H1 (cell line): ENCODE data around the gene ATG2B. TPM values are rescaled to one million over a fixed set of nuclear protein-coding genes. Genes with fewer than 3 reads are reported as not detected.

Experiments used
- CTCF ChIA-PET: fragments of 300-600 bp; sonication (Branson Sonifier 250); formaldehyde crosslinking; loops from one replicate; lab custom pipeline; 2021; ENCODE audit not compliant: partially characterized antibody; lab: Charles Lee
- POLR2A ChIA-PET: fragments of 300-600 bp; sonication (Branson Sonifier 250); formaldehyde crosslinking; loops from one replicate; lab custom pipeline; 2021; ENCODE audit warnings: inconsistent platforms; ENCODE audit not compliant: partially characterized antibody; lab: Charles Lee
- DNase-seq, 2 experiments: peaks; one replicate each; pipeline versions ENCODE4 v3.0.0 to v3.0.0-alpha.2; 2010 to 2022; ENCODE audit warnings: low spot score in 2 of 2, low read depth in 1 of 2, mixed read lengths in 1 of 2
- FAIRE-seq: peaks from 2 replicates; lab custom pipeline; 2011; peaks lifted over from hg19 to GRCh38; lab: Jason Lieb, UNC
- H2AFZ ChIP-seq: 2 replicates; pipeline ENCODE4 v1.8.1; 2012; ENCODE audit warnings: low read length, inconsistent platforms
- H2AK5ac ChIP-seq: 2 replicates; pipeline ENCODE4 v1.6.1; 2013; ENCODE audit warnings: low read depth, low read length
- H2BK120ac ChIP-seq: replicated peaks from 2 replicates; pipeline ENCODE3; 2013; ENCODE audit warnings: low read depth, low read length, inconsistent platforms
- H2BK12ac ChIP-seq: 2 replicates; pipeline ENCODE4 v1.6.1; 2013; ENCODE audit warnings: low read depth, low read length
- H2BK15ac ChIP-seq: 2 replicates; pipeline ENCODE4 v1.6.1; 2013; ENCODE audit warnings: low read length
- H2BK20ac ChIP-seq: 2 replicates; pipeline ENCODE4 v1.6.1; 2013; ENCODE audit warnings: low read length
- H2BK5ac ChIP-seq: 2 replicates; pipeline ENCODE4 v1.6.1; 2013; ENCODE audit warnings: low read depth, low read length
- H3K14ac ChIP-seq: 2 replicates; pipeline ENCODE4 v1.6.1; 2013; ENCODE audit warnings: inconsistent platforms; ENCODE audit not compliant: insufficient read length
- H3K18ac ChIP-seq: 2 replicates; pipeline ENCODE4 v1.6.1; 2013; ENCODE audit warnings: low read length; ENCODE audit errors: extremely low read depth
- H3K23ac ChIP-seq: 2 replicates; pipeline ENCODE4 v1.6.1; 2013; ENCODE audit warnings: inconsistent platforms; ENCODE audit not compliant: insufficient read length
- H3K23me2 ChIP-seq: 2 replicates; pipeline ENCODE4 v1.6.1; 2013; ENCODE audit warnings: low read depth, low read length
- H3K27ac ChIP-seq: 2 replicates; pipeline ENCODE4 v1.6.1; 2011; ENCODE audit warnings: low read depth, low read length, inconsistent platforms
- H3K27me3 ChIP-seq, 4 experiments: replicated peaks in 1 of 4; 1 replicate in 1 of 4; 2 replicates in 3 of 4; pipeline versions ENCODE4 v1.6.1 to v1.8.1; 2011 to 2013; ENCODE audit warnings: low read length in 3 of 4, mild to moderate bottlenecking in 3 of 4, inconsistent platforms in 2 of 4, mixed read lengths in 2 of 4, moderate library complexity in 1 of 4; ENCODE audit not compliant: control insufficient read depth in 3 of 4, insufficient read depth in 3 of 4; ENCODE audit errors: extremely low read depth in 1 of 4
- H3K36me3 ChIP-seq, 4 experiments: 2 replicates each; pipeline versions ENCODE4 v1.6.1 to v1.8.1; 2011 to 2013; ENCODE audit warnings: mild to moderate bottlenecking in 4 of 4, low read length in 3 of 4, moderate library complexity in 2 of 4, control low read depth in 1 of 4, inconsistent platforms in 1 of 4; ENCODE audit not compliant: insufficient read depth in 4 of 4, control insufficient read depth in 2 of 4
- H3K4ac ChIP-seq: replicated peaks from 2 replicates; pipeline ENCODE3; 2013; ENCODE audit warnings: low read length, low read depth, mixed read lengths, inconsistent platforms; ENCODE audit not compliant: insufficient read length
- H3K4me1 ChIP-seq, 4 experiments: replicated peaks in 1 of 4; 1 replicate in 1 of 4; 2 replicates in 3 of 4; pipeline versions ENCODE4 v1.6.1 to v1.8.1; 2011 to 2013; ENCODE audit warnings: low read length in 3 of 4, inconsistent platforms in 2 of 4, mixed read lengths in 1 of 4; ENCODE audit not compliant: insufficient read depth in 4 of 4, control insufficient read depth in 3 of 4
- H3K4me2 ChIP-seq, 2 experiments: 2 replicates each; pipeline versions ENCODE4 v1.6.1 to v1.8.1; 2011 to 2013; ENCODE audit warnings: low read depth in 2 of 2, low read length in 2 of 2, control low read depth in 1 of 2, inconsistent platforms in 1 of 2, mild to moderate bottlenecking in 1 of 2; ENCODE audit not compliant: insufficient read depth in 1 of 2
- H3K4me3 ChIP-seq, 4 experiments: fragments of 200-600, 300-600 bp in 1 of 4; sonication (generic), shearing (Covaris generic), sonication (Bioruptor Twin) in 1 of 4; 2 replicates each; pipeline versions ENCODE4 v1.5.1 to v1.8.1; 2011 to 2016; ENCODE audit warnings: low read length in 4 of 4, low read depth in 3 of 4, control low read depth in 2 of 4, inconsistent platforms in 2 of 4, mild to moderate bottlenecking in 2 of 4, mixed read lengths in 1 of 4, moderate library complexity in 1 of 4; ENCODE audit not compliant: insufficient read depth in 2 of 4; ENCODE audit errors: extremely low read depth in 1 of 4
- H3K56ac ChIP-seq: replicated peaks from 2 replicates; pipeline ENCODE3; 2013; ENCODE audit warnings: low read depth, mild to moderate bottlenecking, mixed read lengths, low read length, inconsistent platforms; ENCODE audit not compliant: insufficient read length
- H3K79me1 ChIP-seq: 2 replicates; pipeline ENCODE4 v1.6.1; 2013; ENCODE audit warnings: low read depth, low read length, control low read depth
- H3K79me2 ChIP-seq, 2 experiments: 2 replicates each; pipeline versions ENCODE4 v1.6.1 to v1.8.1; 2012 to 2013; ENCODE audit warnings: low read length in 2 of 2, mild to moderate bottlenecking in 2 of 2, inconsistent platforms in 1 of 2; ENCODE audit not compliant: insufficient read depth in 2 of 2, control insufficient read depth in 1 of 2
- H3K9ac ChIP-seq, 4 experiments: replicated peaks in 1 of 4; 1 replicate in 1 of 4; 2 replicates in 3 of 4; pipeline versions ENCODE4 v1.6.1 to v1.8.1; 2011 to 2013; ENCODE audit warnings: low read depth in 3 of 4, low read length in 3 of 4, control low read depth in 2 of 4, mild to moderate bottlenecking in 2 of 4, moderate library complexity in 2 of 4, inconsistent platforms in 1 of 4; ENCODE audit errors: extremely low read depth in 1 of 4
- H3K9me3 ChIP-seq, 2 experiments: 2 replicates each; pipeline versions ENCODE4 v1.6.1 to v1.8.1; 2012 to 2013; ENCODE audit warnings: mild to moderate bottlenecking in 2 of 2, moderate library complexity in 2 of 2, control low read depth in 1 of 2, inconsistent platforms in 1 of 2, low read depth in 1 of 2, low read length in 1 of 2, mixed read lengths in 1 of 2; ENCODE audit not compliant: insufficient read depth in 2 of 2
- H4K20me1 ChIP-seq, 2 experiments: replicated peaks in 1 of 2; 2 replicates each; pipeline versions ENCODE3 to v1.8.1; 2011 to 2013; ENCODE audit warnings: inconsistent platforms in 2 of 2, low read length in 2 of 2, mild to moderate bottlenecking in 1 of 2; ENCODE audit not compliant: insufficient read depth in 2 of 2, control insufficient read depth in 1 of 2
- H4K5ac ChIP-seq: 2 replicates; pipeline ENCODE4 v1.6.1; 2013; ENCODE audit warnings: low read length, low read depth, mixed read lengths, inconsistent platforms; ENCODE audit not compliant: insufficient read length
- H4K8ac ChIP-seq: 2 replicates; pipeline ENCODE4 v1.8.0; 2013; ENCODE audit warnings: mild to moderate bottlenecking, moderate library complexity, low read length, inconsistent platforms; ENCODE audit not compliant: insufficient read depth; ENCODE audit errors: extremely low read depth
- H4K91ac ChIP-seq: replicated peaks from 2 replicates; pipeline ENCODE3; 2013; ENCODE audit warnings: low read length, mixed read lengths, inconsistent platforms; ENCODE audit not compliant: insufficient read length
- WGBS, 2 experiments: shearing (Covaris generic) in 1 of 2; methylation state at CpG; one replicate each; pipeline versions ENCODE4 v1.1.6 to v1.1.7; 2013 to 2015; ENCODE audit warnings: low lambda C conversion rate in 2 of 2, mixed read lengths in 2 of 2, inconsistent platforms in 1 of 2, low coverage in 1 of 2, missing lambda C conversion rate in 1 of 2; ENCODE audit not compliant: insufficient replicate concordance in 2 of 2, insufficient coverage in 1 of 2, insufficient read length in 1 of 2; ENCODE audit errors: extremely low coverage in 1 of 2, missing lambda C conversion rate in 1 of 2; 5-methylcytosine and 5-hydroxymethylcytosine counted together
- polyA plus RNA-seq, 7 experiments: library from polyadenylated mRNA; depleted of rRNA in 3 of 7; stranded (reverse) in 5 of 7; unstranded in 2 of 7; fragments of >200 nt in 5 of 7; fragments of 200-250 nt in 2 of 7; gene quantifications; 1 replicate in 5 of 7; 2 replicates in 1 of 7; 4 replicates in 1 of 7; pipeline versions ENCODE4 v1.2.1 to v1.2.3, GENCODE V29; 2011 to 2013; ENCODE audit warnings: missing spikeins in 2 of 7, mixed read lengths in 2 of 7
- total RNA-seq: library from RNA; stranded (reverse); fragmentation: NEBNext Ultra II Directional; extraction: Animal tissue kit (Norgen Biotek cat#: 25700); gene quantifications from 2 replicates; pipeline ENCODE4 v1.2.1, GENCODE V29; 2021

The ATG2B gene
- total and polyA plus RNA-seq, 2 of the 8 experiments (the other 6 are each of a cell fraction or from before 2014, with no cell fraction given), result 4.6 to 14.4 TPM

- Histone ChIP-seq H3K4me1 (peaks cover 0 to 5% (median 0%) of the 10 kb centered on the region in 4 experiments; a peak in 1 of 7 replicates), H3K18ac (no peak overlapping the region), H3K56ac (no peak overlapping the region), H2BK15ac (no peak overlapping the region), H4K8ac (no peak overlapping the region), H3K79me1 (no peaks in the 10 kb centered on the region), H3K27me3 (no peaks in the 10 kb centered on the region), H3K27ac (no peak overlapping the region), H3K23me2 (no peaks in the 10 kb centered on the region), H4K5ac (no peak overlapping the region), H3K4ac (no peak overlapping the region), H4K91ac (no peak overlapping the region), H4K20me1 (no peaks in the 10 kb centered on the region), H2AFZ (no peak overlapping the region), H3K36me3 (no peaks in the 10 kb centered on the region), H3K9me3 (peaks cover 4 to 6% of the 10 kb centered on the region in 2 experiments; a peak in 2 of 4 replicates), H2BK5ac (no peak overlapping the region), H3K14ac (no peak overlapping the region), H3K4me3 (no peak overlapping the region), H2BK20ac (no peak overlapping the region), H2AK5ac (no peak overlapping the region), H3K23ac (no peak overlapping the region), H3K4me2 (no peak overlapping the region), H2BK120ac (no peak overlapping the region), H3K9ac (no peak overlapping the region), H3K79me2 (no peaks in the 10 kb centered on the region), H2BK12ac (no peak overlapping the region)
- no peak for DNase-seq
- no peak for FAIRE-seq
- ChIA-PET CTCF (interaction anchor here (1.4 to 1.5 kb wide), 2 partner anchors 12 to 132 kb away, joined by 4 to 5 read pairs; no protein-coding TSS in a partner anchor), POLR2A (no interaction called here)
- 81% methylated on average over 4 of the region's 4 CpGs; no CpG with 5 or more reads in 1 of the 2 experiments for WGBS, 2 experiments
These were observed 132.1 kb downstream of the ATG2B start for GRCh38 chr14:96231056-96231455.
